SU-DHL-6 (cell line): Measurements from ENCODE around the gene NRARP.

ENCODE experiments used
- H2AFZ ChIP-seq: fragments of 200-600 bp; sonication (generic); 2 replicates; pipeline ENCODE4 v1.6.1; 2014; ENCODE audit warnings: low read depth, mild to moderate bottlenecking, moderate library complexity, mixed read lengths, antibody characterized with exemption, low read length; ENCODE audit not compliant: severe bottlenecking
- H3F3A ChIP-seq: fragments of 200-600 bp; shearing (Covaris generic); 2 replicates; pipeline ENCODE4 v1.6.0; 2016; ENCODE audit warnings: antibody characterized with exemption, mild to moderate bottlenecking; ENCODE audit not compliant: insufficient read depth
- H3K27ac ChIP-seq: fragments of 200-600 bp; sonication (generic); 2 replicates; pipeline ENCODE4 v1.5.1; 2016; ENCODE audit warnings: low read depth, mild to moderate bottlenecking, low read length, moderate library complexity, mixed read lengths
- H3K27me3 ChIP-seq: fragments of 200-600 bp; sonication (generic), shearing (Covaris generic); 2 replicates; pipeline ENCODE4 v1.6.0; 2014; ENCODE audit warnings: mild to moderate bottlenecking, low read length
- H3K36me3 ChIP-seq: fragments of 200-600 bp; sonication (generic); 2 replicates; pipeline ENCODE4 v1.6.1; 2014; ENCODE audit warnings: mild to moderate bottlenecking, low read length, mixed read lengths
- H3K4me2 ChIP-seq: fragments of 300-600, 200-600 bp; shearing (Covaris generic), sonication (generic); 2 replicates; pipeline ENCODE4 v1.6.0; 2014; ENCODE audit warnings: low read length, low read depth, mild to moderate bottlenecking; ENCODE audit not compliant: poor library complexity, severe bottlenecking
- H3K4me3 ChIP-seq: fragments of 200-600 bp; sonication (generic); 2 replicates; pipeline ENCODE4 v1.5.1; 2014; ENCODE audit warnings: antibody characterized with exemption, low read length, mild to moderate bottlenecking, mixed read lengths; ENCODE audit not compliant: insufficient read depth, poor library complexity, severe bottlenecking
- H3K79me2 ChIP-seq: fragments of 200-600 bp; sonication (generic); 2 replicates; pipeline ENCODE4 v1.6.1; 2014; ENCODE audit warnings: mild to moderate bottlenecking, low read length, moderate library complexity; ENCODE audit not compliant: insufficient read depth
- H3K9ac ChIP-seq: fragments of 200-600 bp; sonication (generic); 2 replicates; pipeline ENCODE4 v1.7.0; 2014; ENCODE audit warnings: mild to moderate bottlenecking, low read length
- H3K9me2 ChIP-seq: fragments of 200-600 bp; sonication (generic); replicated peaks from 2 replicates; pipeline ENCODE4 v1.6.1; 2014; ENCODE audit warnings: low read length; ENCODE audit not compliant: insufficient read depth
- H3K9me3 ChIP-seq: fragments of 200-600 bp; sonication (generic); 2 replicates; pipeline ENCODE4 v1.6.1; 2014; ENCODE audit warnings: low read length, mixed read lengths; ENCODE audit not compliant: insufficient read depth
- H4K20me1 ChIP-seq: fragments of 200-600 bp; sonication (generic); 2 replicates; pipeline ENCODE4 v1.6.1; 2014; ENCODE audit warnings: low read depth, mild to moderate bottlenecking, antibody characterized with exemption, low read length, moderate library complexity, mixed read lengths
- EZH2phosphoT487 ChIP-seq: fragments of 200-600 bp; sonication (generic), shearing (Covaris generic); conservative IDR thresholded peaks from 2 replicates; pipeline ENCODE4 v1.6.1; 2018; ENCODE audit warnings: mild to moderate bottlenecking, antibody characterized with exemption, low read length, moderate library complexity, mixed read lengths
- TF ChIP-seq, protein P1 (sequence below): fragments of 200-600 bp; sonication (generic); IDR thresholded peaks from one replicate; pipeline ENCODE4 v1.5.1; 2017; ENCODE audit warnings: antibody characterized with exemption, mild to moderate bottlenecking, low read length, moderate library complexity; ENCODE audit not compliant: insufficient read depth, poor library complexity, severe bottlenecking

NRARP gene

DNA sequence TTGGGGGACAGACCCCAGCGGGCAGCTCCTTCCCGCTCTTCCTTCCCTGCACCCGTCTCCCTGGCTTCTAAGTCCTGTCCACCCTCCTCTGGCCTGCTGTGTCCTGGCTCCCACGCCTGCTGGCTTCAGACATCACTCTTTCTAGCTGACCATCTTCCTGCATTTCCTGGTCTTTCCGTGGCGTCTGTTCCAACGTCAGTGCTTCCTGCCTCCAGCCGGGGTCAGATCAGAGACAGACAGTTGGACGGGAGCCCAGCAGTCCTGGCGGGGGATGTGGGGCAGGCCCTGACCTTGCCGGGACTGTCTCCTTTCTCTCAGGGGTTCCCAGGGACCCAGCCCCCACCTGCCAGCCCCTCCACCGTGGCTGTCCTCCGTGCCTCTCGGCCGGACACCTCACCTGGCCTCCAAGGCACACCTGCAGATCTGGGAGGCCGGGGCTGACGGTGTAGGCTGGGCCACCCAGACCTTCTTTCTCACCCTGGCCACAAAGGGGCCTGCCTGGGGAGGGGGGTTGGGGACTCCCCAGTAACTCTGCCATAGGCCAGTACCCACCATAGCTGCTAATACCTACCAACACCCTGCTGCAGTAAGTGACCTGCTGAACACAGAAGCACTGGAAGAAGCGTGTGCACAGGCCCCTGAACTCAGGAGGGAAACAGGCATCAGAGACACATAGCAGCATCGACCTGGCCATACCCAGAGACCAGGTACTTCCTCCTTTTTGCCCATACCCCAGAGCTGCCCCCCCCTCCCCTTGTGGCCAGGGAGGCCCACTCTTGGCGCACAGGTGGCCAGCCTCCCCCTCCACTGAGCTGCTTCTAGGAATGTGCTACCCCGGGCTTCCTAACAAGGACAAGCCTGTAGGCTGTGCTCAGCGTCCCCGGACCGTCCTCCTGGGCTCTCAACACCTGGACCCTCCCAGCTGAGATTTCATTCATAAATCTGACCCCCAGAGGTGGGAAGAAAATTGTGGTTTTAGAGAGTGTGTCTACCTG lies 5.1 kb downstream of the NRARP start:
- H3K79me2 ChIP-seq: no peaks in the 10 kb centered on the region
- no peak overlapping the region for H2AFZ ChIP-seq
- no peak overlapping the region for H3K9ac ChIP-seq
- H3K9me3 ChIP-seq: no peaks in the 10 kb centered on the region
- no peak for TF ChIP-seq EZH2phosphoT487
- TF ChIP-seq, protein P1, sequence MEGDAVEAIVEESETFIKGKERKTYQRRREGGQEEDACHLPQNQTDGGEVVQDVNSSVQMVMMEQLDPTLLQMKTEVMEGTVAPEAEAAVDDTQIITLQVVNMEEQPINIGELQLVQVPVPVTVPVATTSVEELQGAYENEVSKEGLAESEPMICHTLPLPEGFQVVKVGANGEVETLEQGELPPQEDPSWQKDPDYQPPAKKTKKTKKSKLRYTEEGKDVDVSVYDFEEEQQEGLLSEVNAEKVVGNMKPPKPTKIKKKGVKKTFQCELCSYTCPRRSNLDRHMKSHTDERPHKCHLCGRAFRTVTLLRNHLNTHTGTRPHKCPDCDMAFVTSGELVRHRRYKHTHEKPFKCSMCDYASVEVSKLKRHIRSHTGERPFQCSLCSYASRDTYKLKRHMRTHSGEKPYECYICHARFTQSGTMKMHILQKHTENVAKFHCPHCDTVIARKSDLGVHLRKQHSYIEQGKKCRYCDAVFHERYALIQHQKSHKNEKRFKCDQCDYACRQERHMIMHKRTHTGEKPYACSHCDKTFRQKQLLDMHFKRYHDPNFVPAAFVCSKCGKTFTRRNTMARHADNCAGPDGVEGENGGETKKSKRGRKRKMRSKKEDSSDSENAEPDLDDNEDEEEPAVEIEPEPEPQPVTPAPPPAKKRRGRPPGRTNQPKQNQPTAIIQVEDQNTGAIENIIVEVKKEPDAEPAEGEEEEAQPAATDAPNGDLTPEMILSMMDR: no peak
- H3F3A ChIP-seq: 0 out of 2 replicates have a peak, but pooled peaks cover 2% of the 10 kb centered on the region
- no peaks in the 10 kb centered on the region for H3K9me2 ChIP-seq
- no peak overlapping the region for H3K27ac ChIP-seq
- H3K36me3 ChIP-seq: no peaks in the 10 kb centered on the region
- no peak overlapping the region for H3K4me3 ChIP-seq
- H3K4me2 ChIP-seq: no peak overlapping the region
- H3K27me3 ChIP-seq: no peaks in the 10 kb centered on the region
- H4K20me1 ChIP-seq: no peaks in the 10 kb centered on the region

DNA sequence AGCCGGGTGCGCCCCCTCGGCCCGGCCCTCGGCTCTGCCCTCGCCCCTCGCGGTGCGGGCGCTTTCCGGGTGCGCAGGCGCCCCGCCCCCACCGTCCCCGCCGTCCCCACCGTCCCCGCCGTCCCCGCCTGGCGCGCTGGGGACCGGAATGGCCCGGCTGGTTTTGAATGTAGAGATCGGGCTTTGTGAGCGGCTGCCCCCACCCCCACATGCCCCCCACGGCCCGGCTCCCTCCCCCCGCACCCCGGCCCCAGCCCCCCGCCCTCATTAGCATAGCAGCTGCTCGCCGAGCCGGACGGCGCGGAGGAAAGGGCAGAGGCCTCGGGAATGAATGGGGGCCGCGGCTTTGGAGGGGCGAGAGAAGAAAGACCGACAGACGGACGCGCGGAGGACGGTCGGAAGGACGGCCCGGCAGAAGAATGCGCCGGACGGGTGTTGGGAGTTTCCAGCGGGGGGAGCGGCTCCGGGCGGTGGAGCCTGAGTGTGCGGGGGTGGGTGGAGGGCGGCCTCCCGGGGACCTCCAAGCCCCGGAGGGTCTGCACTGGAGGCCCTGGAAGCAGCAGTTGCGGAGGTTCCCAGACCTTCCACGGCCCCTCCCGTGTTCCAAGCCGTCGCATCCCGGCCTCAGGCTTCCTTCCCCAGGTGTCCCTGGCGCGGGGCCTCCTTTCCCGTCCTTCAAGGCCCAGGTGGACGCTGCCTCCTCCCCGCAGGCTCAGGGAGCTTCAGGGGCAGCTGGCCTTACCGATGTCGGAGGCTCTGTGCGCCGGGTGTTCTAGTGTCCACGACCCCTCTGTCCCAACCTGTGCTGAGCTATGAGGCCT lies 6.0 kb downstream of the NRARP start:
- no peaks in the 10 kb centered on the region for H3K27me3 ChIP-seq
- no peak overlapping the region for H3K4me2 ChIP-seq
- H3F3A ChIP-seq: 0 out of 2 replicates have a peak, but pooled peaks cover 2% of the 10 kb centered on the region
- H4K20me1 ChIP-seq: no peaks in the 10 kb centered on the region
- H3K4me3 ChIP-seq: no peak overlapping the region
- no peaks in the 10 kb centered on the region for H3K36me3 ChIP-seq
- H3K79me2 ChIP-seq: no peaks in the 10 kb centered on the region
- no peak overlapping the region for H2AFZ ChIP-seq
- no peaks in the 10 kb centered on the region for H3K9me3 ChIP-seq
- no peak overlapping the region for H3K27ac ChIP-seq
- H3K9ac ChIP-seq: no peak overlapping the region
- no peak for TF ChIP-seq EZH2phosphoT487
- TF ChIP-seq, protein P1: no peak
- H3K9me2 ChIP-seq: no peaks in the 10 kb centered on the region

DNA sequence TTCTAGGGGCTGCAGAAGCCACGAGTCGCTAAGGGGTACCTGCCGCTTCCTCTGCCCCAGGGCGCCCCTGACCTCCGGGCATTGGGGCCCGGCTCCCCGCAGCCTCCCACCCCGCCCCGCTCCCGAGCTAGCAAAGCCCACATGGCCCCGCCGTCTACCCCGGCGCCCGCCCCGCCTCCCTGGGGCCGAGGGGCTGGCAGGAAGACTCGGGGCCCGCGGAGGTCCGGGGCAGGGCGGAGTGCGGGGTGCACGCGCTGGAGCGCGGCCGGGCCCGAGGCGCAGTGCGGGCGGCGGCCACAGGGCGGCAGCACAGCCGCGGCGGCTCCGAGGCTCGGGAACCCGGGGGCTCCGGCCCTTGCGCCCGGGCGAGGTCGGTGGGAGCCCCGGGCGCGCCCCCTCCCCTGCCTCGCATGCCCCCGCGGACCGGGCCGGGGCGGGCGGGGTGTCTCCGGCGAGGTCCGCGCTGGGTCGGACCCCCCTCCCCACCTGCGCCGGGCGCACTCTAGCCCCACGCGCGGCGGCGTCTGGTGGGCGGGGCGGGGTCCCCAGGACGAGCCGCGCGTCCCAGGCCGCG lies 6.7 kb downstream of the NRARP start:
- 0 out of 2 replicates have a peak, but pooled peaks cover 2% of the 10 kb centered on the region for H3F3A ChIP-seq
- H2AFZ ChIP-seq: no peak overlapping the region
- no peaks in the 10 kb centered on the region for H4K20me1 ChIP-seq
- H3K9me3 ChIP-seq: no peaks in the 10 kb centered on the region
- no peak overlapping the region for H3K4me3 ChIP-seq
- no peaks in the 10 kb centered on the region for H3K9me2 ChIP-seq
- H3K27ac ChIP-seq: no peak overlapping the region
- no peaks in the 10 kb centered on the region for H3K36me3 ChIP-seq
- H3K9ac ChIP-seq: no peak overlapping the region
- no peaks in the 10 kb centered on the region for H3K27me3 ChIP-seq
- TF ChIP-seq, protein P1: no peak
- no peak for TF ChIP-seq EZH2phosphoT487
- no peak overlapping the region for H3K4me2 ChIP-seq
- no peaks in the 10 kb centered on the region for H3K79me2 ChIP-seq
